ENCODE measurements around the gene CA4.

DNA sequence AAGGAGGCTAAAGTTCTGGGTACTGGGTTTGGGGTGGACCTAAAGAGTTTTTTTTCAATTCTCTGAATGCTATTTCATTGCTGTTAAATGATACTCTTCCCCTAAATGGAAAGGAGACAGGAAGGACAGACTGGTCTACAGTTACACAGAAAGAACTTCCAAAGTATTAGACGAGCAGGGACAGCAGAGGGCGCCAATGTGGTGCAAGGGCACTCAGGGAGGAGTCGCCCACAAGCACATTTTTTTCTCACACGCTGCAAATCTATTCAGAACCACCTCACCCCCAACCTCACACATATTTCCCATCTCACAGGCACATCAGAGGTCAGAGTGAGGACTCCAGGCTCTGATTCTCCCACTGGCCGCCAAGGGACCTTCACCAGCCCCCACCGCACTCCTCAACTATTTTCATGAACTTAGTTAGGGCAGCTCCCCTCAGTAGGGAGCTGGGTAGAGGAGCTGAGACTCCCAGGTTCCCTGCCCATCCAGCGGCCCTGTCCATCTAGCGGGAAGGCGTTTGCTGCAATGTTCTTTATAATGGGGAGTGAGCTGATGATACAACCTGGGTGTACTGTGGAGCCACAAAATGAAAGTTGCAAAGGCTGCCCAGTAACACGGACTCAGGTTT lies 6.8 kb upstream of the CA4 start:
- TF ChIP-seq, protein P1, sequence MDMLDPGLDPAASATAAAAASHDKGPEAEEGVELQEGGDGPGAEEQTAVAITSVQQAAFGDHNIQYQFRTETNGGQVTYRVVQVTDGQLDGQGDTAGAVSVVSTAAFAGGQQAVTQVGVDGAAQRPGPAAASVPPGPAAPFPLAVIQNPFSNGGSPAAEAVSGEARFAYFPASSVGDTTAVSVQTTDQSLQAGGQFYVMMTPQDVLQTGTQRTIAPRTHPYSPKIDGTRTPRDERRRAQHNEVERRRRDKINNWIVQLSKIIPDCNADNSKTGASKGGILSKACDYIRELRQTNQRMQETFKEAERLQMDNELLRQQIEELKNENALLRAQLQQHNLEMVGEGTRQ (IDR thresholded peaks at IDR 0.05; ENCODE audit: low read length), result no peak
- TF ChIP-seq, protein P2, sequence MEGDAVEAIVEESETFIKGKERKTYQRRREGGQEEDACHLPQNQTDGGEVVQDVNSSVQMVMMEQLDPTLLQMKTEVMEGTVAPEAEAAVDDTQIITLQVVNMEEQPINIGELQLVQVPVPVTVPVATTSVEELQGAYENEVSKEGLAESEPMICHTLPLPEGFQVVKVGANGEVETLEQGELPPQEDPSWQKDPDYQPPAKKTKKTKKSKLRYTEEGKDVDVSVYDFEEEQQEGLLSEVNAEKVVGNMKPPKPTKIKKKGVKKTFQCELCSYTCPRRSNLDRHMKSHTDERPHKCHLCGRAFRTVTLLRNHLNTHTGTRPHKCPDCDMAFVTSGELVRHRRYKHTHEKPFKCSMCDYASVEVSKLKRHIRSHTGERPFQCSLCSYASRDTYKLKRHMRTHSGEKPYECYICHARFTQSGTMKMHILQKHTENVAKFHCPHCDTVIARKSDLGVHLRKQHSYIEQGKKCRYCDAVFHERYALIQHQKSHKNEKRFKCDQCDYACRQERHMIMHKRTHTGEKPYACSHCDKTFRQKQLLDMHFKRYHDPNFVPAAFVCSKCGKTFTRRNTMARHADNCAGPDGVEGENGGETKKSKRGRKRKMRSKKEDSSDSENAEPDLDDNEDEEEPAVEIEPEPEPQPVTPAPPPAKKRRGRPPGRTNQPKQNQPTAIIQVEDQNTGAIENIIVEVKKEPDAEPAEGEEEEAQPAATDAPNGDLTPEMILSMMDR (IDR thresholded peaks at IDR 0.05; ENCODE audit: control extremely low read depth in 1 of 3, insufficient read depth in 1 of 3, low read depth in 1 of 3, low read length in 3 of 3), result peak; percentile 77 to 88 (median 82)
- TF ChIP-seq TCF12 (IDR thresholded peaks at IDR 0.05; ENCODE audit: low read depth, low read length) (no peak), HDAC2 (IDR thresholded peaks at IDR 0.05; ENCODE audit: borderline replicate concordance in 1 of 2, low read depth in 2 of 2, low read length in 2 of 2) (no peak), SP1 (IDR thresholded peaks at IDR 0.05; ENCODE audit: low read depth, low read length) (no peak), BCL11A (IDR thresholded peaks at IDR 0.05; ENCODE audit: low read depth in 2 of 2, low read length in 2 of 2) (no peak), JUND (IDR thresholded peaks at IDR 0.05; ENCODE audit: low read length) (no peak), TEAD4 (IDR thresholded peaks at IDR 0.05; ENCODE audit: low read depth, low read length) (no peak), ZNF274 (IDR thresholded peaks at IDR 0.05; ENCODE audit: borderline replicate concordance, extremely low read depth, low read length) (no peak), EP300 (IDR thresholded peaks at IDR 0.05; ENCODE audit: borderline replicate concordance in 1 of 2, low read depth in 2 of 2, low read length in 2 of 2) (no peak), KDM5A (IDR thresholded peaks at IDR 0.05; ENCODE audit: low read length) (no peak), RAD21 (IDR thresholded peaks at IDR 0.05 in 1 of 2, conservative IDR thresholded peaks at IDR 0.05 in 1 of 2; ENCODE audit: low read depth in 2 of 2, low read length in 2 of 2) (peak; percentile 79 to 81)
- TF ChIP-seq, protein P3, sequence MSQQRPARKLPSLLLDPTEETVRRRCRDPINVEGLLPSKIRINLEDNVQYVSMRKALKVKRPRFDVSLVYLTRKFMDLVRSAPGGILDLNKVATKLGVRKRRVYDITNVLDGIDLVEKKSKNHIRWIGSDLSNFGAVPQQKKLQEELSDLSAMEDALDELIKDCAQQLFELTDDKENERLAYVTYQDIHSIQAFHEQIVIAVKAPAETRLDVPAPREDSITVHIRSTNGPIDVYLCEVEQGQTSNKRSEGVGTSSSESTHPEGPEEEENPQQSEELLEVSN (IDR thresholded peaks at IDR 0.05), result no peak
- TF ChIP-seq, protein P4, sequence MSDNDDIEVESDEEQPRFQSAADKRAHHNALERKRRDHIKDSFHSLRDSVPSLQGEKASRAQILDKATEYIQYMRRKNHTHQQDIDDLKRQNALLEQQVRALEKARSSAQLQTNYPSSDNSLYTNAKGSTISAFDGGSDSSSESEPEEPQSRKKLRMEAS (IDR thresholded peaks at IDR 0.05), result no peak
